ENCODE data around the gene NAT16.
"Not testable (repeated sequence)": the region's sequence is repeated elsewhere in the genome, so short reads cannot be mapped to it uniquely, and the experiment has no call there.

The NAT16 gene

DNA sequence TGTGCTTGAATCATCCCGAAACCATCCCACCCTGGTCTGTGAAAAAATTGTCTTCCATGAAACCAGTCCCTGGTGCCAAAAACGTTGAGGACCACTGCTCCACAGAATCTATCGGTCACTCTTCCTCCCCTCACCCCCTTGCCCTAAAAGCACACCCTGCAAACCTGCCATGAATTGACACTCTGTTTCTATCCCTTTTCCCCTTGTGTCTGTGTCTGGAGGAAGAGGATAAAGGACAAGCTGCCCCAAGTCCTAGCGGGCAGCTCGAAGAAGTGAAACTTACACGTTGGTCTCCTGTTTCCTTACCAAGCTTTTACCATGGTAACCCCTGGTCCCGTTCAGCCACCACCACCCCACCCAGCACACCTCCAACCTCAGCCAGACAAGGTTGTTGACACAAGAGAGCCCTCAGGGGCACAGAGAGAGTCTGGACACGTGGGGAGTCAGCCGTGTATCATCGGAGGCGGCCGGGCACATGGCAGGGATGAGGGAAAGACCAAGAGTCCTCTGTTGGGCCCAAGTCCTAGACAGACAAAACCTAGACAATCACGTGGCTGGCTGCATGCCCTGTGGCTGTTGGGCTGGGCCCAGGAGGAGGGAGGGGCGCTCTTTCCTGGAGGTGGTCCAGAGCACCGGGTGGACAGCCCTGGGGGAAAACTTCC, 54.0 kb downstream of the NAT16 start:
- DNase-seq: no peak

DNA sequence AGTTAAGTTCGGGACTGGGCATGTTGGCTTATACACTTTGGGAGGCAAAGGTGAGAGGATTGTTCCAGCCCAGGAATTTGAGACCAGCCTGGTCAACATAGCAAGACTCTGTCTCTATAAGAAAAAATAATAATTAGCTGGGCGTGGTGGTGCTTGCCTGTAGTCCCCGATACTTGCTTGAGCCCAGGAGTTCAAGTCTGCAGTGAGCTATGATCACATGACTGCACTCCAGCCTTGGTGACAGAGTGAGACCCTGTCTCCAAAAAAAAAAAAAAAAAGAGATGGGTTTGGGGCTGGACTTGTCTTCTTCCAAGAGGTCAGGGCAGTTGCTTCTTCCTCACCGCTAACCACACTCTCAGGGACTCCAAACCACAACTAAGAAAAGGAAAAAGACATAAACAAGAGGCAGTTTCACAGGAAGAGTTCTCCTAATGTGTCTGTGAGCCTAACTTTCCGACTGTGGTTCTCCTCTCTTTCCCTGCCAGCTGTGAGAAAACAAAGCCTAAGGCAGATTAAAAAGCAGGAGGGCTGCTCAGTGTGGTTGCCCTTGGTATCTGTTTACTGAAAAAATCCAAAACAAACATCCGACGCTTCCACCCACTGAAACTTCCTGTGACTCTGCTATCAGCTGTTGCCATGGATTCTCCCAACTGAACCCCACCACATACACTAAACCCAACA, 55.6 kb downstream of the NAT16 start:
- DNase-seq: no peak

DNA sequence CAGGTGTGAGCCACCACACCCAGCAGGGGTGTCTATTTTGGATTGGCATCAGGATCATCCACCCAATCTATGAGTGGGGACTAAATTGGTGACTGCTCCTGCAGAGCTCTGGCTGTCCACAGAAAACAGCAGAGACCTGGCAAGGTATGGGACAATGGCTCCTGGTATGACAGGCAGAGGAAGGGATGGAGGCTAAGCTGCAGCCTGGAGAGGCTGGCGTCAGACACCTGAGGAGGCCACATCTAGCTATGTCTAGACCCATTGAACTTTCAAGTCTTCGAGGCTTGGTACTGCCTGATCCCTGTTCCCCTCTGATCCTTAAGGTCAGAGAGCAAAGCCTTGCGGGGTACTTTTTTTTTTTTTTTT, 56.4 kb downstream of the NAT16 start:
- no peak for DNase-seq

DNA sequence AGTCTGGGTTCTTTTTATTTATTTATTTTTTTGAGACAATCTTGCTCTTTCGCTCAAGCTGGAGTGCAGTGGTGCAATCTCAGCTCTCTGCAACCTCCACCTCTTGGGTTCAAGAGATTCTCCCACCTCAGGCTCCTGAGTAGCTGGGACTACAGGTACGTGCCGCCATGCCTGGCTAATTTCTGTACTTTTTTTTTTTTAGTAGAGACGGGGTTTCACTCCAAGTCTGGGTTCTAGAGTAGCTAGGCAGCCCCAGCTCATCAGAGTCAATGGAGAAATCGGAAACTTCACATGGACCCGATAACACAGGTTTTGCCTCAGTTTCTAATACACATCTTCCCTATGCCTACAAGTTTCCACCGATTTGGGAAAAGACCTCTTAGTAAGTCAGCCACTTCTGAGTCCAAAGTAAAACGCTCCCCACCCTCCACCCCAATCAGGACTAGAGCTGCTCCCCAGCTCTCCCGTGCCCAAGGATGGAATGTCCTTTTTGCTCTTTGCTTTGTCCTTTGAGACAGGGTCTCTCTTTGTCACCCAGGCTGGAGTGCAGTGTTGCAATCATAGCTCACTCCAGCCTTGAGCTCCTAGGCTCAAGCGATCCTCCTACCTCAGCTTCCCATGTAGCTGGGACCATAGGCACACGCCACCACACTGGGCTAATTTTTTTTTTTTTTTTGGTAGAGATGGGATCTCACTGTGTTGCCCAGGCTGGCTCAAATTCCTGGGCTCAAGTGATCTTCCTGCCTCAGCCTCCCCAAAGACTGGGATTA, 57.0 kb downstream of the NAT16 start:
- DNase-seq: no peak

DNA sequence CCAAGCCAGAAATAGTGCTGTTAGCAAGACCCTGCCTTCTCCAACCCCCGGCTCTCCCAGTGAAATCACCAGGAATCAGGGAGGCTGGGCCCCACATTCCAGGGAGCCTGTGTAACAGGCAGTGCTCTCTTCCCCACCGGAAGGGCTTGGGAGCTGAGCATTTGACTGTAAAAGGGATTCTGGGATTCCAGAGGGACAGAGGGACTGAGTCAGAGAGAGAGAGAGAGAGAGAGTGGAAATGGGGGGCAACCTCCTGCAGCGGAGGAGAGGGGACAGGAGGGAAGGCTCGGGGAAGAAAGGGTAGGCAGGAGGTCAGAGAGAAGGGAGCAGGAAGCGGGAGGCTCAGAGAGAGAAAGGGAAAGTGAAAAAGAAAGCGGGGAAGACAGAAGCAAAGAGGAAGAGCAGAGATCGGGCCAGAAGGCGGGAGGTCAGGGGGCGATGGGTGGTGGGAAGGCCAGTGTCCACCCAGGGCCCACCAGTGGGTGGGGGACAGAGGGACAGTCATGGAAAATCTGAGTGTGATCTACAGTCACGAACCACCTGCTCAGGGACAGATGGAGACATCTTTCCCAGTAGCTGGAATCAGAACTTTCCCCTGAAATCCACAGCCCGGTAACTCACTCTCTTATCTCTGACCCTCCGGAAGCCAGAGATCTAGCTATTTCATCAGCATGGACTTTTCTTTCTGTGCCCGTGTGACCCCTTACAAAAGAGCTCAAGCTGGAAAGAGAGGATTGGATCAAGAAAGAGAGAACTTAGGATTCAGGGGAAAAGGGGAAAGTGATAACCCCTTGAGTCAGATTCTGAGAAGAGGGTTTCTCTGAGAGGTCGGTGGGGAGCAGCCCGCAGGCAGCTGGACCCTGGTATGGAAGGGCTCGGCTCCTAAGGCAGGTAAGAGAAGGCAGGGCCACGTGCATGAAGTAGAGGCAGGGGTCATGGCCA, 57.8 kb downstream of the NAT16 start:
- no peak for DNase-seq

DNA sequence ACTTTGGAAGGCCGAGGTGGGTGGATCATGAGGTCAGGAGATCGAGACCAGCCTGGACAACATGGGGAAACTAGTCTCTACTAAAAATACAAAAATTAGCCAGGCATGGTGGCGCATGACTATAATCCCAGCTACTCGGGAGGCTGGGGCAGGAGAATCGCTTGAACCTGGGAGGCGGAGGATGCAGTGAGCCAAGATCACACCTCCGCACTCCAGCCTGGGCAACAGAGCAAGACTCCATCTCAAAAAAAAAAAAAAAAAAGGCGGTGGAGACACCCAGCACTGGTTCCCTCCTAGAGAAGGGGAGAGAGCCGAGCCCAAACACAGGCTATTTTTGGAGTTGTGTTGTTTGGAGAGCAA, 58.5 kb downstream of the NAT16 start:
- not testable (repeated sequence) for DNase-seq

Measured in stimulated activated CD4-positive, alpha-beta T cell treated with anti-CD3 and anti-CD28 coated beads, Interleukin-2, amount 100 ng/mL, for 48 hours (primary cell).